ENCODE results near the gene DGKB.

DNA sequence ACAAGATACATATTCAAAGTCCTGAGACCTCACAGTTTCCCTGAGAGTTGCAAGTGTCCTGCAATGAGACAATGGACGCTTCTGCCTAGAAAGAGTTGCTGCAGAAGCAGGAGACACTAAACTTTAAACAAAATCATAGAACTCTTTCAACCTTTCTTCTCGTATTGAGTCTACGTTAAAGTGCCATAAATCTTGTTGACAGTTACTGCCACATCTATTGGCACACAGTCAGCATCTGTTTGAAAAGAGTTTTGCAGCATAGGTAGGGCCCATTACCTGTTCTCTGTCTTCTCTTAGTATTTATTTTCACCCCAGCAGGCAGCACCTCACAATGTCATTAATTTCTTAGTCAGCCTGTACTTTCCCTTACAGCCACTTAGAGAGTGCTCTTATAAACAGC is 577.8 kb downstream of the DGKB start:
- TF ChIP-seq RCOR1 (IDR thresholded peaks at IDR 0.05; ENCODE audit: low read depth, low read length) (no peak), RAD21 (conservative IDR thresholded peaks at IDR 0.05 in 1 of 2, IDR thresholded peaks at IDR 0.05 in 1 of 2) (no peak), NFE2L2 (conservative IDR thresholded peaks at IDR 0.05; ENCODE audit: low read length) (no peak), POLR2A (IDR thresholded peaks at IDR 0.05; ENCODE audit: low read length) (no peak), MAFK (IDR thresholded peaks at IDR 0.05; ENCODE audit: partially characterized antibody) (peak; percentile 11), PHF8 (IDR thresholded peaks at IDR 0.05; ENCODE audit: borderline replicate concordance, low read depth) (no peak), CEBPB (IDR thresholded peaks at IDR 0.05) (no peak), RFX5 (IDR thresholded peaks at IDR 0.05) (no peak)
- TF ChIP-seq, protein P1, sequence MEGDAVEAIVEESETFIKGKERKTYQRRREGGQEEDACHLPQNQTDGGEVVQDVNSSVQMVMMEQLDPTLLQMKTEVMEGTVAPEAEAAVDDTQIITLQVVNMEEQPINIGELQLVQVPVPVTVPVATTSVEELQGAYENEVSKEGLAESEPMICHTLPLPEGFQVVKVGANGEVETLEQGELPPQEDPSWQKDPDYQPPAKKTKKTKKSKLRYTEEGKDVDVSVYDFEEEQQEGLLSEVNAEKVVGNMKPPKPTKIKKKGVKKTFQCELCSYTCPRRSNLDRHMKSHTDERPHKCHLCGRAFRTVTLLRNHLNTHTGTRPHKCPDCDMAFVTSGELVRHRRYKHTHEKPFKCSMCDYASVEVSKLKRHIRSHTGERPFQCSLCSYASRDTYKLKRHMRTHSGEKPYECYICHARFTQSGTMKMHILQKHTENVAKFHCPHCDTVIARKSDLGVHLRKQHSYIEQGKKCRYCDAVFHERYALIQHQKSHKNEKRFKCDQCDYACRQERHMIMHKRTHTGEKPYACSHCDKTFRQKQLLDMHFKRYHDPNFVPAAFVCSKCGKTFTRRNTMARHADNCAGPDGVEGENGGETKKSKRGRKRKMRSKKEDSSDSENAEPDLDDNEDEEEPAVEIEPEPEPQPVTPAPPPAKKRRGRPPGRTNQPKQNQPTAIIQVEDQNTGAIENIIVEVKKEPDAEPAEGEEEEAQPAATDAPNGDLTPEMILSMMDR (IDR thresholded peaks at IDR 0.05): no peak

Data from A549 (cell line).